ENCODE results near the gene GALNT5.

Gene GALNT5

GRCh38 chr2:157250836-157251235 is 6.7 kb upstream of the GALNT5 start:
- H3K27me3 ChIP-seq (ENCODE audit: control insufficient read depth, low read length) = no peaks in the 10 kb centered on the region
- no peaks in the 10 kb centered on the region for H3K79me2 ChIP-seq (ENCODE audit: control insufficient read depth, low read length)
- no peaks in the 10 kb centered on the region for H3K9me3 ChIP-seq (ENCODE audit: control insufficient read depth, insufficient read depth, low read length)
- no peaks in the 10 kb centered on the region for H3K36me3 ChIP-seq (ENCODE audit: control insufficient read depth, low read length)
- no peak overlapping the region for H3K27ac ChIP-seq (ENCODE audit: low read depth, low read length)
- no peaks in the 10 kb centered on the region for H3F3A ChIP-seq (ENCODE audit: control insufficient read depth, insufficient read depth)
- H4K20me1 ChIP-seq (ENCODE audit: control insufficient read depth, insufficient read depth, low read depth, low read length) = no peaks in the 10 kb centered on the region
- no peaks in the 10 kb centered on the region for H3K4me1 ChIP-seq (ENCODE audit: control insufficient read depth, low read length)
- H3K9me2 ChIP-seq (replicated peaks; ENCODE audit: control insufficient read depth, low read length) = no peaks in the 10 kb centered on the region
- H3K4me2 ChIP-seq (ENCODE audit: low read length) = no peak overlapping the region
- H3K4me3 ChIP-seq (ENCODE audit: low read length) = no peak overlapping the region
- TF ChIP-seq EZH2phosphoT487 (IDR thresholded peaks at IDR 0.05; ENCODE audit: borderline replicate concordance, low read length) = no peak
- no peak for TF ChIP-seq CTCF (IDR thresholded peaks at IDR 0.05; ENCODE audit: low read depth, low read length, poor library complexity, severe bottlenecking)

GRCh38 chr2:157251932-157252331 is 5.6 kb upstream of the GALNT5 start:
- no peaks in the 10 kb centered on the region for H3K27me3 ChIP-seq (ENCODE audit: control insufficient read depth, low read length)
- no peaks in the 10 kb centered on the region for H3K79me2 ChIP-seq (ENCODE audit: control insufficient read depth, low read length)
- H3K9me3 ChIP-seq (ENCODE audit: control insufficient read depth, insufficient read depth, low read length) = no peaks in the 10 kb centered on the region
- no peaks in the 10 kb centered on the region for H3K9me2 ChIP-seq (replicated peaks; ENCODE audit: control insufficient read depth, low read length)
- H3K27ac ChIP-seq (ENCODE audit: low read depth, low read length) = no peak overlapping the region
- H3F3A ChIP-seq (ENCODE audit: control insufficient read depth, insufficient read depth) = no peaks in the 10 kb centered on the region
- H3K4me1 ChIP-seq (ENCODE audit: control insufficient read depth, low read length) = no peaks in the 10 kb centered on the region
- H3K4me2 ChIP-seq (ENCODE audit: low read length) = no peak overlapping the region
- no peak overlapping the region for H3K4me3 ChIP-seq (ENCODE audit: low read length)
- no peaks in the 10 kb centered on the region for H4K20me1 ChIP-seq (ENCODE audit: control insufficient read depth, insufficient read depth, low read depth, low read length)
- TF ChIP-seq EZH2phosphoT487 (IDR thresholded peaks at IDR 0.05; ENCODE audit: borderline replicate concordance, low read length) (no peak), CTCF (IDR thresholded peaks at IDR 0.05; ENCODE audit: low read depth, low read length, poor library complexity, severe bottlenecking) (no peak)
- no peaks in the 10 kb centered on the region for H3K36me3 ChIP-seq (ENCODE audit: control insufficient read depth, low read length)

- Histone ChIP-seq H3K4me1 (ENCODE audit: control insufficient read depth, low read length) (no peaks in the 10 kb centered on the region), H3K9me3 (ENCODE audit: control insufficient read depth, insufficient read depth, low read length) (no peaks in the 10 kb centered on the region), H3K36me3 (ENCODE audit: control insufficient read depth, low read length) (no peaks in the 10 kb centered on the region), H3K79me2 (ENCODE audit: control insufficient read depth, low read length) (no peaks in the 10 kb centered on the region), H3K9me2 (replicated peaks; ENCODE audit: control insufficient read depth, low read length) (no peaks in the 10 kb centered on the region), H3K27ac (ENCODE audit: low read depth, low read length) (no peak overlapping the region), H3F3A (ENCODE audit: control insufficient read depth, insufficient read depth) (no peaks in the 10 kb centered on the region), H3K4me2 (ENCODE audit: low read length) (no peak overlapping the region), H3K4me3 (ENCODE audit: low read length) (no peak overlapping the region), H3K27me3 (ENCODE audit: control insufficient read depth, low read length) (no peaks in the 10 kb centered on the region), H4K20me1 (ENCODE audit: control insufficient read depth, insufficient read depth, low read depth, low read length) (no peaks in the 10 kb centered on the region)
- no peak for TF ChIP-seq EZH2phosphoT487 (IDR thresholded peaks at IDR 0.05; ENCODE audit: borderline replicate concordance, low read length)
- no peak for TF ChIP-seq CTCF (IDR thresholded peaks at IDR 0.05; ENCODE audit: low read depth, low read length, poor library complexity, severe bottlenecking)
These were observed 5.0 kb upstream of the GALNT5 start for GRCh38 chr2:157252529-157252928.

GRCh38 chr2:157254041-157254440 is 3.5 kb upstream of the GALNT5 start:
- Histone ChIP-seq H3K9me2 (replicated peaks; ENCODE audit: control insufficient read depth, low read length) (no peaks in the 10 kb centered on the region), H3F3A (ENCODE audit: control insufficient read depth, insufficient read depth) (no peaks in the 10 kb centered on the region), H3K4me1 (ENCODE audit: control insufficient read depth, low read length) (no peaks in the 10 kb centered on the region), H3K79me2 (ENCODE audit: control insufficient read depth, low read length) (no peaks in the 10 kb centered on the region), H4K20me1 (ENCODE audit: control insufficient read depth, insufficient read depth, low read depth, low read length) (no peaks in the 10 kb centered on the region), H3K9me3 (ENCODE audit: control insufficient read depth, insufficient read depth, low read length) (no peaks in the 10 kb centered on the region), H3K27me3 (ENCODE audit: control insufficient read depth, low read length) (no peaks in the 10 kb centered on the region), H3K36me3 (ENCODE audit: control insufficient read depth, low read length) (no peaks in the 10 kb centered on the region), H3K27ac (ENCODE audit: low read depth, low read length) (no peak overlapping the region), H3K4me2 (ENCODE audit: low read length) (no peak overlapping the region), H3K4me3 (ENCODE audit: low read length) (no peak overlapping the region)
- TF ChIP-seq CTCF (IDR thresholded peaks at IDR 0.05; ENCODE audit: low read depth, low read length, poor library complexity, severe bottlenecking) (no peak), EZH2phosphoT487 (IDR thresholded peaks at IDR 0.05; ENCODE audit: borderline replicate concordance, low read length) (no peak)
